Measurements from ENCODE around the gene DBF4B. TPM values are rescaled to one million over a fixed set of nuclear protein-coding genes. Genes with fewer than 3 reads are reported as not detected.

DBF4B gene
- total and polyA plus RNA-seq, 12 donors: 2.2 to 8.0 (median 4.0) TPM

DNA sequence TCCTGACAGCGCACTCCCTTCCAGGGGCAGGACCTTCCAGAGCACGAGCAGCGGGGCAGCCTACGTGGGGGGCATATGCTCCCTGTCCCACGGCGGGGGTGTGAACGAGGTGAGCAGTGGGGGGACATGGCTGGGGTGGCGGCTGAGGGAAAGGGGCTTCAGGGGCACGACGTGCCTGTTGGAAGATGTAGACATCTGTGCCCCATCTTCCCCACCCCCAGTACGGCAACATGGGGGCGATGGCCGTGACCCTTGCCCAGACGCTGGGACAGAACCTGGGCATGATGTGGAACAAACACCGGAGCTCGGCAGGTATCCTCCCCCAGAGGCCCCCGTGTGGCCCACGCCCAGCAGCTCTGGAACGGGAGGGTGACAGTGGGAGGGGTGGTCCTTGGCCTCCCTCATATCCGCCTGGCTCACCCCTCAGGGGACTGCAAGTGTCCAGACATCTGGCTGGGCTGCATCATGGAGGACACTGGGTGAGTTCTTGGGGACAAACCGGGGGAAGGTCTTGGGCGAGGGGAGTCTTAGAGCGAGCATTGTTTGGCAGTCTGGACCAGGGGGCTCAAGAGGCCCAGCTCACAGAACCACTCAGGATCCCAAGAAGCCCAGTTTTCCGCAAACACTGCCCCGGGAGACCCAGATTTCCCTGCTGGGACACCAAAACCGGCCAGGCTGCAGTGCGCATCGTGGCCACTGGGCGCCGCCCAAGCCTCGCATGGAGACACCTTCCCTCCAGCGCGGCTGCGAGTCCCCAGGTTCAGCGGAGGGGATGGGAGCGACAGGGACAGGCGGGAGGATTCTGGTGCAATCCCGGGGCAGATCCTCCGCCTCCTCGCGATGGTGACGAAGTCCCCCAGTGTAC lies 66.0 kb downstream of the DBF4B start:
- H3K27ac ChIP-seq: peak overlapping the region in 3 of 10 donors; percentile 10 to 45 (median 16)
- WGBS, 2 donors: 20 to 28% methylated on average over 42 of the region's 42 CpGs
- no peaks in the 10 kb centered on the region for H3K9me3 ChIP-seq
- H3K4me3 ChIP-seq: peak overlapping the region; percentile 37 to 71 (median 62)
- H3K27me3 ChIP-seq: peaks cover 0 to 22% (median 0%) of the 10 kb centered on the region in 7 donors
- H3K36me3 ChIP-seq: no peaks in the 10 kb centered on the region
- peak; percentile 88 to 90 for DNase-seq
- intact Hi-C loops (cut with DNase I): loop anchor here in 8 of 10 donors (1.0 to 10.0 kb wide), 12 partner anchors 58 to 358 kb away; partner anchors contain the start of genes GJC1 (in 3 of the 8) and PLCD3 (in 3 of the 8)
- TF ChIP-seq, protein P1, sequence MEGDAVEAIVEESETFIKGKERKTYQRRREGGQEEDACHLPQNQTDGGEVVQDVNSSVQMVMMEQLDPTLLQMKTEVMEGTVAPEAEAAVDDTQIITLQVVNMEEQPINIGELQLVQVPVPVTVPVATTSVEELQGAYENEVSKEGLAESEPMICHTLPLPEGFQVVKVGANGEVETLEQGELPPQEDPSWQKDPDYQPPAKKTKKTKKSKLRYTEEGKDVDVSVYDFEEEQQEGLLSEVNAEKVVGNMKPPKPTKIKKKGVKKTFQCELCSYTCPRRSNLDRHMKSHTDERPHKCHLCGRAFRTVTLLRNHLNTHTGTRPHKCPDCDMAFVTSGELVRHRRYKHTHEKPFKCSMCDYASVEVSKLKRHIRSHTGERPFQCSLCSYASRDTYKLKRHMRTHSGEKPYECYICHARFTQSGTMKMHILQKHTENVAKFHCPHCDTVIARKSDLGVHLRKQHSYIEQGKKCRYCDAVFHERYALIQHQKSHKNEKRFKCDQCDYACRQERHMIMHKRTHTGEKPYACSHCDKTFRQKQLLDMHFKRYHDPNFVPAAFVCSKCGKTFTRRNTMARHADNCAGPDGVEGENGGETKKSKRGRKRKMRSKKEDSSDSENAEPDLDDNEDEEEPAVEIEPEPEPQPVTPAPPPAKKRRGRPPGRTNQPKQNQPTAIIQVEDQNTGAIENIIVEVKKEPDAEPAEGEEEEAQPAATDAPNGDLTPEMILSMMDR (IDR thresholded peaks at IDR 0.05): peak; percentile 96 to 100 (median 99)
- peaks cover 1 to 30% (median 22%) of the 10 kb centered on the region in 9 donors for H3K4me1 ChIP-seq
- ATAC-seq: peak; percentile 61 to 83 (median 74)

GRCh38 chr17:44775136-44775837 lies 66.8 kb downstream of the DBF4B start:
- H3K4me1 ChIP-seq: peaks cover 4 to 34% (median 27%) of the 10 kb centered on the region in 9 donors
- H3K36me3 ChIP-seq: no peaks in the 10 kb centered on the region
- peaks cover 0 to 22% (median 0%) of the 10 kb centered on the region in 7 donors for H3K27me3 ChIP-seq
- H3K9me3 ChIP-seq: no peaks in the 10 kb centered on the region
- peak overlapping the region in 4 of 10 donors; percentile 5 to 45 (median 13) for H3K27ac ChIP-seq
- DNase-seq: peak; percentile 97
- peak; percentile 90 to 96 (median 94) for ATAC-seq
- 1 to 2% methylated on average over 50 of the region's 50 CpGs for WGBS, 2 donors
- H3K4me3 ChIP-seq: peak overlapping the region; percentile 37 to 71 (median 62)
- intact Hi-C loops (cut with DNase I): loop anchor here in 7 of 10 donors (1.0 to 10.0 kb wide), 11 partner anchors 57 to 358 kb away; partner anchors contain the start of genes GJC1 (in 3 of the 7) and PLCD3 (in 3 of the 7)
- TF ChIP-seq, protein P1 (IDR thresholded peaks at IDR 0.05): peak in 5 of 9 donors; percentile 6 to 39 (median 25)

GRCh38 chr17:44775838-44776621 lies 67.6 kb downstream of the DBF4B start:
- Histone ChIP-seq H3K36me3 (no peaks in the 10 kb centered on the region), H3K27ac (peak overlapping the region in 6 of 10 donors; percentile 31 to 74 (median 38)), H3K4me3 (peak overlapping the region in 9 of 10 donors; percentile 37 to 71 (median 64)), H3K9me3 (no peaks in the 10 kb centered on the region), H3K4me1 (peaks cover 4 to 41% (median 33%) of the 10 kb centered on the region in 9 donors), H3K27me3 (peaks cover 0 to 22% (median 0%) of the 10 kb centered on the region in 7 donors)
- intact Hi-C loops (cut with DNase I): loop anchor here in 7 of 10 donors (1.0 to 10.0 kb wide), 11 partner anchors 56 to 357 kb away; partner anchors contain the start of genes GJC1 (in 3 of the 7) and PLCD3 (in 3 of the 7)
- 13 to 17% methylated on average over 40 to 43 of the region's 43 CpGs for WGBS, 2 donors
- ATAC-seq (peak in 5 of 8 donors; percentile 1 to 4 (median 2)), DNase-seq (no peak)
- TF ChIP-seq, protein P1 (IDR thresholded peaks at IDR 0.05): no peak

Data from heart right ventricle (tissue), 16 donors.